Breast epithelium (tissue), 4 donors: ENCODE data around the gene CSNK1G1. TPM values are rescaled to one million over a fixed set of nuclear protein-coding genes. Genes with fewer than 3 reads are reported as not detected.
"Not testable (repeated sequence)": the region's sequence is repeated elsewhere in the genome, so short reads cannot be mapped to it uniquely, and the experiment has no call there.

Source experiments
- DNase-seq, 2 donors: peaks; one replicate each; pipeline ENCODE4 v3.0.0-alpha.2; 2019; ENCODE audit warnings: low spot score in 2 of 2
- H3K27ac ChIP-seq, 2 donors: fragments of 200-600 bp; sonication (generic) in 1 of 2; one replicate each; pipeline ENCODE4 v1.5.1; 2016 to 2019; ENCODE audit warnings: mild to moderate bottlenecking in 1 of 2
- H3K27me3 ChIP-seq, 2 donors: fragments of 200-600 bp; sonication (generic) in 1 of 2; one replicate each; pipeline versions ENCODE4 v1.5.1 to v1.6.0; 2017 to 2019; ENCODE audit warnings: control low read depth in 1 of 2, mild to moderate bottlenecking in 1 of 2
- H3K36me3 ChIP-seq: fragments of 200-600 bp; one replicate; pipeline ENCODE4 v1.5.1; 2019
- H3K4me1 ChIP-seq, 2 donors: fragments of 200-600 bp; sonication (generic); one replicate each; pipeline ENCODE4 v1.5.1; 2016 to 2019; ENCODE audit warnings: control low read depth in 1 of 2
- H3K4me3 ChIP-seq, 3 donors: fragments of 200-600 bp; sonication (generic); 1 replicate in 2 of 3; 2 replicates in 1 of 3; pipeline ENCODE4 v1.5.1; 2016 to 2019; ENCODE audit warnings: mild to moderate bottlenecking in 3 of 3, moderate library complexity in 2 of 3
- H3K9me3 ChIP-seq, 2 donors: fragments of 200-600 bp; sonication (generic) in 1 of 2; one replicate each; pipeline ENCODE4 v1.5.1; 2016 to 2019; ENCODE audit warnings: control low read depth in 1 of 2
- CTCF ChIP-seq, 3 donors: fragments of 450-650 bp; IDR thresholded peaks; one replicate each; pipeline ENCODE4 v1.5.1; 2016 to 2017; ENCODE audit warnings: antibody characterized with exemption in 3 of 3, mild to moderate bottlenecking in 3 of 3, moderate library complexity in 3 of 3
- POLR2A ChIP-seq: fragments of 450-650 bp; IDR thresholded peaks from one replicate; pipeline ENCODE4 v1.6.1; 2016; ENCODE audit warnings: antibody characterized with exemption, mild to moderate bottlenecking, moderate library complexity
- POLR2AphosphoS5 ChIP-seq, 3 donors: sonication (generic); formaldehyde crosslinking; IDR thresholded peaks; one replicate each; pipeline ENCODE4 v1.6.1; 2017; ENCODE audit warnings: antibody characterized with exemption in 3 of 3
- intact Hi-C: fragments of 100-400 bp; cut with DNase I; formaldehyde crosslinking; loops from one replicate; pipeline ENCODE4 v1.15.1; 2023; ENCODE audit warnings: low total_unique reads
- total RNA-seq, 3 donors: library from RNA; depleted of rRNA; stranded (reverse); fragments of >200 nt; gene quantifications; one replicate each; pipeline ENCODE4 v1.1.0, GENCODE V29; 2016

CSNK1G1 gene
- 10 to 100 TPM; 12.6 to 37.7 (median 31.2) TPM for total RNA-seq

GRCh38 chr15:64355944-64356709 lies at the start of gene CSNK1G1:
Gene CSNK1G1 (minus strand): TSS chr15:64356173. CDS start chr15:64300499, 55,674 bp downstream.
- intact Hi-C loops = no loop called here
- Histone ChIP-seq H3K4me1 (peaks cover 3 to 11% of the 10 kb centered on the region in 2 donors), H3K36me3 (no peaks in the 10 kb centered on the region), H3K4me3 (peak within 1 kb of the TSS; percentile 95 to 97 (median 96)), H3K27me3 (no peaks in the 10 kb centered on the region), H3K9me3 (no peaks in the 10 kb centered on the region), H3K27ac (peak within 1 kb of the TSS; percentile 80 to 84)
- peak; percentile 90 to 91 for DNase-seq
- TF ChIP-seq POLR2A (no peak), POLR2AphosphoS5 (IDR thresholded peaks at IDR 0.05) (peak; percentile 55 to 84 (median 57)), CTCF (IDR thresholded peaks at IDR 0.05) (peak in 2 of 3 donors; percentile 40 to 48)

- intact Hi-C loops = no loop called here
- TF ChIP-seq POLR2A (no peak), CTCF (IDR thresholded peaks at IDR 0.05) (no peak), POLR2AphosphoS5 (IDR thresholded peaks at IDR 0.05) (no peak)
- no peak overlapping the region for H3K27ac ChIP-seq
These were observed 44.6 kb upstream of the CSNK1G1 start for GRCh38 chr15:64400583-64400982.

GRCh38 chr15:64398575-64398974 lies 42.6 kb upstream of the CSNK1G1 start:
- Histone ChIP-seq H3K9me3 (no peaks in the 10 kb centered on the region), H3K4me3 (no peak overlapping the region), H3K4me1 (no peaks in the 10 kb centered on the region), H3K27me3 (no peaks in the 10 kb centered on the region), H3K36me3 (peaks cover 8% of the 10 kb centered on the region), H3K27ac (no peak overlapping the region)
- intact Hi-C loops = no loop called here
- TF ChIP-seq CTCF (IDR thresholded peaks at IDR 0.05) (no peak), POLR2AphosphoS5 (IDR thresholded peaks at IDR 0.05) (no peak), POLR2A (no peak)
- no peak for DNase-seq

More at GRCh38 chr15:64400583-64400982, 44.6 kb upstream of the CSNK1G1 start:
- no peaks in the 10 kb centered on the region for H3K27me3 ChIP-seq
- no peak for DNase-seq
- H3K4me3 ChIP-seq = no peak overlapping the region
- H3K9me3 ChIP-seq = no peaks in the 10 kb centered on the region
- H3K36me3 ChIP-seq = peaks cover 8% of the 10 kb centered on the region
- H3K4me1 ChIP-seq = no peaks in the 10 kb centered on the region

GRCh38 chr15:64396789-64397188 lies 40.8 kb upstream of the CSNK1G1 start:
- no peak for TF ChIP-seq POLR2AphosphoS5 (IDR thresholded peaks at IDR 0.05)
- TF ChIP-seq POLR2A = no peak
- no peak for TF ChIP-seq CTCF (IDR thresholded peaks at IDR 0.05)
- Histone ChIP-seq H3K4me1 (no peaks in the 10 kb centered on the region), H3K9me3 (no peaks in the 10 kb centered on the region), H3K27me3 (no peaks in the 10 kb centered on the region), H3K36me3 (peaks cover 8% of the 10 kb centered on the region), H3K27ac (no peak overlapping the region), H3K4me3 (no peak overlapping the region)
- intact Hi-C loops = no loop called here
- no peak for DNase-seq

GRCh38 chr15:64392471-64392870 lies 36.5 kb upstream of the CSNK1G1 start:
- H3K9me3 ChIP-seq, intact Hi-C loops, H3K4me3 ChIP-seq, DNase-seq, H3K27ac ChIP-seq, H3K4me1 ChIP-seq, H3K27me3 ChIP-seq, H3K36me3 ChIP-seq: not testable (repeated sequence)
